G401 (cell line): Measurements from ENCODE around the gene ANAPC5. TPM values are rescaled to one million over a fixed set of nuclear protein-coding genes. Genes with fewer than 3 reads are reported as not detected.

ENCODE experiments used
- DNase-seq: peaks from one replicate; pipeline ENCODE4 v3.0.0-alpha.2; 2015; ENCODE audit warnings: low spot score
- in situ Hi-C: cut with HindIII; loops from 2 replicates; pipeline ENCODE4 v1.10.0; 2016; ENCODE audit warnings: low sequenced_read_pairs, mixed read lengths
- total RNA-seq: library from RNA; depleted of rRNA; stranded (reverse); fragments of >200 nt; shearing (Covaris generic); gene quantifications from 2 replicates; pipeline ENCODE4 v1.2.3, GENCODE V29; 2014

ANAPC5 gene
- total RNA-seq, 1 experiment from 2014 or later: 154 TPM

DNA sequence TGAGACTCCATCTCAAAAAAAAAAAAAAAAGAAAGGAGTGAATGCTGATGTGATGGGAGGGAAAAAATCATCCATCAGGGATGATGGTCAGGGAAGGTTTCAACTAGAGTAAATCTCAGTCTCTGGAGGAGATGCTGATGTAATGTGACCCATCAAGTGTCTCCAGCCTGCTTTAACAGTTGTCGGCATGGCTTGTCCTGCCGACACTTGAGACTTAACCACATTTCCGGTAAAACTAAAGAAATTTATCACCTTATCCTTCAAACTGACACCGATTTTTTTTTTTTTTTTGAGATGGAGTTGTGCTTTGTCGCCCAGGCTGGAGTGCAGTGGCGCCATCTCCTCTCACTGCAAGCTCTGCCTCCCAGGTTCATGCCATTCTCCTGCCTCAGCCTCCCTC lies 21.5 kb upstream of the ANAPC5 start:
- no peak for DNase-seq
- in situ Hi-C loops: no loop called here

DNA sequence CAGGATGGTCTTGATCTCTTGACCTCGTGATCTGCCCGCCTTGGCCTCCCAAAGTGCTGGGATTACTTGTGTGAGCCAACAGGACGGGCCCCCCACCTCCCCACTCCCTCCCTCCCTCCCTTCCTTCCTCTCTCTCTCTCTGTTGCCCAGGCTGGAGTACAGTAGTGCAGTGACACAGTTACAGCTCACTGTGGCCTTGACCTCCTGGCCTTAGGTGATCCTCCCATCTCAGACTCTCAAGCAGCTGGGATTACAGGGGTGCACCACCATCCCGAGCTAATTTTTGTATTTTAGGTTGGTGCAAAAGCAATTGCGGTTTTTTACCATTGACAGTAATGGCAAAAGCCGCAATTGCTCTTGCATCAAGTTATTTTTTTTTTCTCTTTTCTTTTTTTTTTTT lies 19.2 kb upstream of the ANAPC5 start:
- in situ Hi-C loops: no loop called here
- DNase-seq: no peak

DNA sequence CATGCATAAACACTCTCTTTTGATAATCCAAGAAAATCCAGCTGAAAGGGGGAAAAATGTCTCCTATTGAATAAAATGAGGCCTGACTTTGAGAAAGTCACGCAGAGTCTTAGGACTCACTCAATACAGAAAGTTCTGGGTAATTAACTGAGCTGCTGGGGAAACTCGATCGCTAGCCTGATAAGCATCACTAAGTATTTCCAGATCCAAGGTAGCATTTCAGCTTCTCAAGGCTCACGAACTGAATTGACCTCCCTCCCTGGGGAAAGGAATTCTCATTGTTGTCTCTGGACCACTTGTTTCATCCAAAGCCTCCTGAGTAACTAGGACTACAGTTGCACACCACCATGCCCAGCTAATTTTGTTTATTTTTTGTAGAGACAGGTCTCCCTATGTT lies 13.8 kb upstream of the ANAPC5 start:
- in situ Hi-C loops: loop anchor here (10.0 kb wide), 1 partner anchor 59 kb away; no protein-coding TSS in a partner anchor
- no peak for DNase-seq

DNA sequence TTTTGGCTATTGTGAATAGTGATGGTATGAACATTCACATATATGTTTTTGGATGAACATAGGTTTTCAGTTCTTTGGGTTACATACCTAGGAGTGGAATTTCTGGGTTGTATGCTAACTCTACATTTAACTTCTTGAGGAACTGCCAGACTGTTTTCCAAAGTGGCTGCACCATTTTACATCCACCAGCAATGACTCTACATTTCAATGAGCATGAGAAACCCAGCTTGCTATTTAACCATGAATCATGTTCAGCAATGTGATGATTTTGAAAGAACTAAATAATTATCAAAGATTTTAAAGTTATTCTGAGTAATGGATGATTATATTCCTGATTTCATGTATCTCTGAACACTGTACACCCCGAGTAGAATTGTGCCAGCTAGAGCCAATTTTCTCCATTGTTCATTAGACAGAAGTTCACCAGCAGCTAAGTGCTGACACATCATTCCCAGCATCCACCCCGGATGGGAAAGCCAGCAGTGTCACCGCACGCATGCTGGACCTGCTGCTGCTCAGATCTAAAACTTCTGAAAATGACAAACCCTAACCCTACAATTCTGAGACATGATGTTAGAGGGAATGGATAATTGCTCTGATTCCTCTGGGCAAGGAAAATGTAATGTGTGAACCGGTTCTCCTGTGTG lies 13.3 kb upstream of the ANAPC5 start:
- in situ Hi-C loops: loop anchor here (10.0 kb wide), 1 partner anchor 59 kb away; no protein-coding TSS in a partner anchor
- no peak for DNase-seq

DNA sequence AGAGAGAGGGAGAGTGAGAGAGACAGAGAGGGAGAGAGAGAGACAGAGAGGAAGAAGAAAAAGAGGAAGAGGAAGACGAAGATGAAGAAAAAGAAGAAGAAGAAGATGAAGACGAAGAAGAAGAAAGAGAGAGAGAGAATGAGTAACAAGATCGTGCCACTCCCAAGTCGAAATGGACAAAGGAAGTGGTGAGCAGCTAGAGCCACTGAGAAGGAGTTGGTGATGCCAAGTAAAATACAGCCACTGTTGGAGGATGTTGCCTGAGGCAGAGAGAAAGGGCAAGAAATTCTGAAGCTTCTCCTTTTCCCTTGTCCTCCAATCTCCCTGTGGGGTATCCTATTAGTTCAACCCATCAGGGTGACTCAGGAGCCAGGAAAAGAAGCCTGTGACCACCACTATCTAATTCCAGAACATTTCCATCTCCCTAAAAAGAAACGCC lies 12.5 kb upstream of the ANAPC5 start:
- no peak for DNase-seq
- in situ Hi-C loops: loop anchor here (10.0 kb wide), 1 partner anchor 60 kb away; no protein-coding TSS in a partner anchor

DNA sequence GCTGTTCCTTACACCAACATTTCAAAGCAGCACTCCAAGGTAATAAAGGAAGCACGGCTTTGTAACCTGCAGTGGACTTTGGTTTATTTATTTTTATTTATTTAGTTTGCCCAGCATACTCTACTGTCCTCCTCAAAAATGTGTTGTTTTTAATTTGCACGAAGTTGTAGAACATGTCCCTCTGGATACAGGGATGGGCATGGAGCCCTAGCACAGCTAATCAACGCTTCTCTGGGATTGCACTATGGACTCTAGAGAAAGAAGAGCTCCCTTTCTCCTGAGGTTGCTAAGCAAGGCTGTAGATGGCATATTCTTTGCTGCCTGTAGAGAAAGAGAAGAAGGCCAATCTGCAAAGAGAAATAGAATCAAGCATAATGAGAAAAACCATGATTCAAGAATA lies 5.9 kb upstream of the ANAPC5 start:
- in situ Hi-C loops: no loop called here
- DNase-seq: no peak

DNA sequence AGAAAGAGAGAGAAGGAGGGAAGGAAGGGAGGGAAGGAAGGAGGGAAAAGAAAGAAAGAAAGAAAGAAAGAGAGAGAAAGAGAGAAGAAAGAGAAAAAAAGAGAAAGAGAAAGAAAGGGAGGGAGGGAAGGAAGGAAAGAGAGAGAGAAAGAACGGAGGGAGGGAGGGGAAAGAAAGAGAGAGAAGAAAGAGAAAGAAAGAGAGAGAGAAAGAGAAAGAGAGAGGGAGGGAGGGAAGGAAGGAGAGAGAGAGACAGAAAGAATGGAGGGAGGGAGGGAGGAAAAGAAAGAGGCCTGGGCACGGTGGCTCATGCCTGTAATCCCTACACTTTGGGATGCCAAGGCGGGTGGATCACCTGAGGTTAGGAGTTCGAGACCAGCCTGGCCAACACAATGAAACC lies 5.1 kb upstream of the ANAPC5 start:
- DNase-seq: no peak
- in situ Hi-C loops: no loop called here

DNA sequence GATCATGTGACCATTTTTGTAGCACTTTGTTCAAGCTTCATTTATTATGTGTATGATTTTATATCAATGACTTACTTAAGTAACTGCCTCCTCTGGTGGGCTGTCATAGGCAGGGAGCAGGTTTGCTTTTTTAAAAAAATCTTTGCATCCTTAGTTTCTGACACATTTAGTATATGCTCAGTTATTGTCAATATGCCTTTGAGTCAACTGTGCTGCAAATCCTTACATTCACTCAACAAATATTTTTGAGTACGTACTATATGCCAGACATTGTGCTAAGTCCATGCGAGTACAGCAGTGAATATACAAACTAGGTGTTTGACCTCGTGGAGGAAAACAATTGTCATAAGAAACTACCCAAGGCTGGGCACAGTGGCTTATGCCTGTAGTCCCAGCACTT lies 4.4 kb upstream of the ANAPC5 start:
- no peak for DNase-seq
- in situ Hi-C loops: no loop called here

DNA sequence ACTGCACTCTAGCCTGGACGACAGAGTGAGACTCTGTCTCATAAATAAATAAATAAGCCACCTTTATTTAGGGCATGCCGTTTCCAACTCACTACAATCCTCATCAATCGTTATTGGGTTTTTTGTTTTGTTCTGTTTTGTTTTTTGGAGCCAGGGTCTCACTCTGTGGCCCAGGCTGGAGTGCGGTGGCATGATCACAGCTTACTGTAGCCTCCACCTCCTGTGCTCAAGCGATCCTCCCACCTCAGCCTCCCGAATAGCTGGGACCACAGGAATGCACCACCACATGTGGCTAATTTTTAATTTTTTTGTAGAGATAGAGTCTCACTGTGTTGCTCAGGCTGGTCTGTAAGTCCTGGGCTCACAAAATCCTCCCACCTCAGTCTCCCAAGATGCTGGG lies 3.6 kb upstream of the ANAPC5 start:
- in situ Hi-C loops: no loop called here
- DNase-seq: no peak

DNA sequence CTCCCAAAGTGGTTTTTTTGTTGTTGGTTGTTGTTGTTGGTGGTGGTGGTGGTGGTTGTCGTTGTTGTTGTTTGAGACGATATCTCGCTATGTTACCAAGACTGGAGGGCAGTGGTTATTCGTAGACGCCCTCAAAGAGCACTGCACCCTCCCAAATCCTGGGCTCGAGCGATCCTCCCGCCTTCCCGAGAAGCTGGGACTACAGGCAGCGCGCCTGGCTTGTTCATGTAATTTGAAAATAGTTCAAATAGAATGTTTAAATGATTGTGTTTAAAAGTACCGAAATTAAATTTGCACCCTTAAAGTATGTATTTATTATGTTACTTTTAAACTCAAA lies 439 bp upstream of the ANAPC5 start:
- no peak for DNase-seq
- in situ Hi-C loops: no loop called here

DNA sequence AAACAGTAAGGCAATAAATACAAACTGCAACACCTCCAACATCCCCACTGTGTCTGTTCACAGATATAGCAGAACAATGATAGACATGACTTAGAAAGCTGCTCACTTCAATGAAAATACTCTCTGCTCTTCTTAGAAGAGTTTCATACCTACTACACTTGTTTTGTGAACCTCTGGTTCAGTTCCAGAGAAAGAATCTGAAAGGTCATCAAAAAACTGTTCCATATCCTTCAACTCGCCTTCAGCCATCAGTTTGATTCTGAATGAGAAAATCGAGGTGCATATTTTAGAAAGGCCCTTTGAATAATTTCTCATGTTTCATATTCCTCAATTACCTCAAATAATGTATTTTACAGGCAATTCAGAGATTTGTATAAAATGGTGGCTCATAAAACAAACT lies 5.5 kb downstream of the ANAPC5 start:
- in situ Hi-C loops: no loop called here
- DNase-seq: no peak

DNA sequence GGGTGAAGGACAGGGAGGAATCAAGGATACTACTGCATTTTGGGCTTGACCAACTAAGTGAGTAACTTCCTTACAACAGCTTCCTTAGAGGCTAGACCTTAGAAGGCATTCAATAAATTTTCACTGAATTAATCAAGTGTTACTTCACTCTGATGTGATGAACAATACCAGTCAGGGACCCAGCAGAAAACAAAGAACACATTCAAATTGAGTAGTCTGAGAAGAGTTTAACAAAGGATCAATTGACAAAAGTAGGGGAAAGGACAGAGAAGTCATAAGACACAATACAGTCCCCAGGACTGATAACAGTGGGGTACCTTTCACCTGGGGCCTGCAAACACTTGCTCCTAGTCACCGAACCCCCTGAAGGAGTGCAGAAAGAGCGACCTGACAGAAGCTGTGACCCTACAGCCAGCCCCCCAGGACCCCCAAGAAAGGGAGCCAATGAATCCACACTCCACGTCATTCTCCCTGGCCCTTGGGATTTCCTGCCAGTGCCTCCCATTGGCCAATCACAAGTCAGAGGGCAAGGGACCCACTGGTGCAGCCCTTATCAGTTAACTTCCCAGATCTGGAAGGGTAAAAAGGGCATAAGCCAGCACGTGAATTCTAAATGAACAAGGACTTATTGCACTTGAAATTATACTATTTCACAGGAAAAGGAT lies 6.9 kb downstream of the ANAPC5 start:
- in situ Hi-C loops: no loop called here
- no peak for DNase-seq

DNA sequence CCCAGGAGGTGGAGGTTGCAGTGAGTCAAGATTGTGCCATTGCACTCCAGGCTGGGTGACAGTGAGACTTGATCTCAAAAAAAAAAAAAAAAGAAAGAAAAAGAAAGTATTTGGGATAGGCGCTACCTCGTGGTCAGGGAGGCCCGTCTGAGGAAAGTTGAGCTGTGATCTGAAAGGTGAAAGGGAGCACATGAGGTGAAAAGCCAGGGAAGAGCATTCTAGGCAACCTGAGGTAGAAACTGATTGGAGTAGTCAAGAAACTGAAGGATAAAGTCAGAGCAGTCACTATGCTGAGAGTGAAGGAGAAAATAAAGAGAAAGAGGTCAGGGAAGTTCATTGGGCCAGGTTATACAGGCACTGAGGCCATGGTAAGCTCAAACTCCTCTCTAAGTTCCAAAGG lies 7.7 kb downstream of the ANAPC5 start:
- in situ Hi-C loops: no loop called here
- no peak for DNase-seq

DNA sequence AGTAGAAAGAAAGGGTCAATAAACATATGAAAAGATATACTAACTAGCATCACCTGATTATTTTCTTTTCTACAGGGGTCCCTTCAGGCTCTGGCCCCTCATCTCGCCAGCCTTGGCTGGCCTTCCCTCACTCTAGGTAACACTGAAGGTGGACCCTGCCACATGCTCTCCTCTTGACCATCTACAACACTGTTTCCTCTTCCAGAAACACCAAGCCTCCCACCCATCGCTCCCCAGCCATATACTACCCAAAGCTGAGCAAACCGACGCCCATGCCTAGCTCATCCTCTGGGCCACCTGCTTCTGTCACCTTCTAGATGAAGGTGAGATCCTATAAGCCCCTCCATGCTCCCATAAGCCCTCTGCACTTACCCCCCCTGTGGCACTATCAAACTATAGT lies 14.8 kb downstream of the ANAPC5 start:
- DNase-seq: no peak
- in situ Hi-C loops: no loop called here

DNA sequence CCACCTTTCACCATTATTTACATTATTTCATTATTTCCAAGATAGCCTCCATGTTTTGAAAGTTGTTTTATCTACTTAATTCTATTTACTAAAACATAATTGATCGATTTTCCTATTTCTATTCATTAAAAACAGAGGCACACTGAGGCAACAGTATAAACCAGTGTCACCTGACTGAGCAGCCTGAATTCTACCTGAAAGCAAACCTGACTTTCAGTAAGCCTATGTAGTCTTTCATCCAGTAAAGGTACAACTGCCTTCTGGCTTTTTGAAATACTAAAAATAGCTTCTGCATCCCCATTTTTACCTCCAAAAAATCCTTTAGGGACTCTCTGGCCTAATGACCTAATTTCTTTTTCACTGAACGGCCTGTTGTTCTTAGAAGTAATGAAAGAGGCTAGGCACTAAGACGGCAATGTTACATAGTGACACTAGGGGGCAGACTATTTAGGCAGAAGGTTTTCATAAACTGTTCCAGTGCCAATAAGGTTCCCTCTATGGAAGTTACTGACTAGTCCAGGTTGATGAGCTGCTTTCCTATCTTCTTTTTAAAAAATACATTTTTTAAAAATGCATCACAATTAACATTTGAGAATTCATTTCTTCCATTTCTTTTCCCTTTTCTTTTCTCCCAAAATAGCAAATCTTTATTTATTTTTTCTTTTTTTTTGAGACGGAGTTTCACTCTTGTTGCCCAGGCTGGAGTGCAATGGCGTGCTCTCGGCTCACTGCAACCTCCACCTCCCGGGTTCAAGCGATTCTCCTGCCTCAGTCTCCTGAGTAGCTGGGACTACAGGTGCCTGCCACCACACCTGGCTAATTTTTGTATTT lies 17.5 kb downstream of the ANAPC5 start:
- DNase-seq: peak; percentile 82
- in situ Hi-C loops: no loop called here

DNA sequence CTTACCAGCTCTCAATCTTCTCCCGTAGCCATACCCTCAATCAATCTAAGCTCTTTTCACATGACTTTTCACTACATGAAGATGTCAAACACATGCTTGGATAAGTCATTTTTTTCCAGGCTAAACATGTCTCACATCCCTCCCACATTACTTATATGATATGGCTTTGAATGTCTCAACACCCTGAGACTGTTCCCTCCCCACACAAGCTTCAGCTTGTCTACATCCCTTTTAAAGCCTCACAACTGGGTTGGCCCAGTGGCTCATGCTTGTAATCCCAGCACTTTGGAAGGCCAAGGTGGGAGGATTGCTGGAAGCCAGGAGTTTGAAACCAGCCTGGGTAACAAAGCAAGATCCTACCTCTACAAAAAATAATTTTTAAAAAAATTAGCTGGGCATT lies 18.5 kb downstream of the ANAPC5 start:
- DNase-seq: no peak
- in situ Hi-C loops: no loop called here

DNA sequence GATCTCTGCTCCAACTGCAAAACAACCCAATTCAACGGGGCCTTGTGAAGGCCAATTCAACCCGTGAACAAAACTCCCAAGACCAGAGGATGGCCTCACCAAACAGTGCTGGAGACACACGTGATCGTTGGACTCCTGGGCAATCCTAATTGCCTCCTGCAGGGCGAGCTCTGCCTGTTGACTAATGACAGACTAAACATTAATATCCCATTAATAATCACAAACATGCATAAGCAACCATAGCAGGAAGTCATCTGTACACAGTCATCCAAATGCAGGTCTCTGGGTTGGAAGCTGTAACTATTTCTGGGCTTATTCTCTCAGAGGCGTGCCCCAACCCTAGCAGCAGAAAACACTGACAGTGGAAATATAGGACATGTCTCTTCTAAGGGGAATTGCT lies 21.0 kb downstream of the ANAPC5 start:
- no peak for DNase-seq
- in situ Hi-C loops: no loop called here

DNA sequence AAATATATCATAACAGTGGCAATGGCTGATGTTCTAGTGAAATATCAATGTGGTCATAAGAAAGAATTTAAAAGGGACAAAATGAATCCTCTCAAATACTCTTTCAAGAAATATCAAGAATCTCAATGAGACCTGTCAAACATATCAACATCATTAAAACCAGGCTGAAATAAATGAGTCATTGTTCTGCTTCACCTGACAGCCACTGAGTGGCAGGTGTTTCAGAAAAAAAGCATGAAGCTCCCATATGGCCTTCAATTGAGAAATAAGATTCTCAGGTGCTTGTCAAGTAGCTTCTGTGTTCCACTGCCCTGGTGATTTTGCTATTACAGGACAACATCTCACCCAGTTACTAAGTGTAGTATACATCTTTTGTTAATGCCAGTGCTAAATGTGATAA lies 21.5 kb downstream of the ANAPC5 start:
- in situ Hi-C loops: no loop called here
- DNase-seq: no peak

DNA sequence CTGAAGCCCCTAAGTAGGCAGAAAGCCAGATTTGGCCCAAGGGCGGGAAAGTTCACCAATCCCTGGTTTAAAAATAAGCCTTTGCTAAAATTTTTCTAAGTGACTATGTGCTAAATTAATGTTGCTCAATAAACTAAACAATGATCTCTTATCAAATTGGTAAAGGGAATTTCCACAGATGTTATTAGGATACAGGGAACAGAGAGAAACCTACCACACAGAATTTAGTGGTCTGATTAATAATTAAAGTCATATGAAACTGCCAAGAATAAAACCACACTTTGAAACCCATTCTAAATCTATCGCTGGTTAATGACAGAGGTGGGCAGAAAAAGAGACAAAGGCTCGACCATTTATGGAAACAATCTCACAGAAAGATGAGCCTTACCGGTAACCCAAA lies 22.0 kb downstream of the ANAPC5 start:
- DNase-seq: no peak
- in situ Hi-C loops: no loop called here

DNA sequence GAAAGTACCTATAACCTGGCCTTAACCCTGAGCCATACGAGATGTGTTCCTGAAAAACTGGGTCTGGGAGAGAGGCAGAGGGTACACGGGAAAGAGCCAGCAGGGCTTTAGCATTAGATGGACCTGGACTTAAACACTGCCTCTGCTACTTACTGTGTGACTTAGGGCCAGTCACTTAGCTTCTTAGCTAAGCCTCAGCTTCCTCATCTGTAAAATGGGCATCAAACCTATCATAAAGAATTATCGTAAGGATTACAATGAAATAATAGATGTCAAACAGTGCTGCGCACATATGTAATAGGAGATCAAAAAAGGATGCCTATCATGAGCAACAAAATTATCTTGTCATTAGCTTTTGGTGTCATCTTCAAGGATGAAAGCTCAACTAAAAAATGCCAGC lies 23.6 kb downstream of the ANAPC5 start:
- DNase-seq: no peak
- in situ Hi-C loops: no loop called here
